K562 (cell line): ENCODE data around the gene CEND1. TPM values are rescaled to one million over a fixed set of nuclear protein-coding genes. Genes with fewer than 3 reads are reported as not detected.

Experiments used
- MGA ChIP-seq: fragments of 450-650 bp; IDR thresholded peaks from 2 replicates; pipeline ENCODE4 v1.6.1; 2016; ENCODE audit warnings: mild to moderate bottlenecking, moderate library complexity
- RBM14 ChIP-seq: fragments of 200-400 bp; formaldehyde crosslinking; IDR thresholded peaks from 2 replicates; pipeline ENCODE4 v1.6.1; 2018; ENCODE audit warnings: low read depth, mild to moderate bottlenecking, low read length, moderate library complexity, borderline replicate concordance; ENCODE audit not compliant: insufficient read depth
- polyA plus RNA-seq, 8 experiments: library from polyadenylated mRNA; depleted of rRNA in 4 of 8; stranded (reverse) in 5 of 8; unstranded in 3 of 8; fragments of >200 nt; fragmentation: Nextera tagmentation in 2 of 8; fragmentation: Illumina TruSeq in 1 of 8; extraction: Ambion mirVana in 2 of 8; extraction: Trizol in 1 of 8; gene quantifications; 2 replicates each; pipeline versions ENCODE4 v1.2.1 to v1.2.3, GENCODE V29; 2011 to 2014; ENCODE audit warnings: inconsistent platforms in 1 of 8, missing spikeins in 1 of 8
- total RNA-seq, 7 experiments: library from RNA; depleted of rRNA in 6 of 7; stranded (reverse); fragments of >200 nt in 6 of 7; fragmentation: Illumina TruSeq in 2 of 7; extraction: Trizol in 2 of 7; gene quantifications; 2 replicates each; pipeline versions ENCODE4 v1.2.1 to v1.2.3, GENCODE V29; 2011 to 2021; ENCODE audit warnings: low replicate concordance in 1 of 7

The CEND1 gene
- total and polyA plus RNA-seq, 9 of the 15 experiments (the other 6 are each of a cell fraction or from before 2014, with no cell fraction given): 0.13 to 0.18 (median 0.16) TPM; not detected in 6

GRCh38 chr11:747158-748006 is 42.5 kb downstream of the CEND1 start, which contains the start of gene TALDO1 (continued):
- TF ChIP-seq MGA: peak; percentile 81
- 0 out of 2 replicates have a peak, but pooled peaks have one; percentile 61 for TF ChIP-seq RBM14
- TF ChIP-seq, all 486 proteins: peak for 105
